GM12878 (cell line): ENCODE measurements around the gene PADI2. TPM values are rescaled to one million over a fixed set of nuclear protein-coding genes. Genes with fewer than 3 reads are reported as not detected.

ENCODE experiments used
- ATAC-seq: fragments of 200-7000 bp; cut with Tn5 transposase; 3 replicates; pipeline ENCODE4 v1.9.1; 2020; ENCODE audit warnings: mild to moderate bottlenecking, moderate library complexity
- BruUV-seq: library from RNA; stranded (reverse); fragments of 400-500 nt; replicated peaks from 2 replicates; lab custom pipeline; 2021; lab: Mats Ljungman, UMichigan
- CTCF ChIA-PET: fragments of 300-600 bp; sonication (Branson Sonifier 250); formaldehyde crosslinking; extraction: SDS; loops from one replicate; lab custom pipeline; 2021; ENCODE audit warnings: inconsistent platforms; lab: Yijun Ruan, JAX
- POLR2A ChIA-PET: fragments of 350-600 bp; formaldehyde crosslinking; extraction: SDS; loops from one replicate; lab custom pipeline; 2021; ENCODE audit warnings: inconsistent platforms; lab: Charles Lee
- RAD21 ChIA-PET: fragments of 300-600 bp; sonication (Branson Sonifier 250); formaldehyde crosslinking; loops from one replicate; lab custom pipeline; 2023; ENCODE audit warnings: antibody characterized with exemption; ENCODE audit not compliant: unreplicated experiment; lab: Charles Lee
- SMC1A ChIA-PET: fragments of 300-600 bp; sonication (Branson Sonifier 250); formaldehyde crosslinking; loops from one replicate; lab custom pipeline; 2023; ENCODE audit not compliant: unreplicated experiment, uncharacterized antibody; lab: Charles Lee
- DNase-seq: peaks from one replicate; pipeline ENCODE4 v3.0.0-alpha.2; 2011; ENCODE audit warnings: low read depth, low spot score
- FAIRE-seq: peaks from 3 replicates; lab custom pipeline; 2011; peaks lifted over from hg19 to GRCh38; lab: Jason Lieb, UNC
- H2AFZ ChIP-seq: 2 replicates; pipeline ENCODE4 v1.6.0; 2011; ENCODE audit warnings: low read depth, low read length, control low read depth; ENCODE audit not compliant: control insufficient read depth
- H3K27ac ChIP-seq: 2 replicates; pipeline ENCODE4 v1.5.1; 2011; ENCODE audit warnings: control low read depth; ENCODE audit not compliant: control insufficient read depth, insufficient read depth
- H3K27me3 ChIP-seq, 2 experiments: replicated peaks in 1 of 2; 2 replicates each; pipeline versions ENCODE4 v1.6.0 to v1.6.1; 2011; ENCODE audit warnings: low read length in 1 of 2; ENCODE audit not compliant: control insufficient read depth in 2 of 2, insufficient read depth in 2 of 2
- H3K36me3 ChIP-seq, 2 experiments: 2 replicates each; pipeline ENCODE4 v1.5.1; 2011; ENCODE audit warnings: low read length in 1 of 2; ENCODE audit not compliant: control insufficient read depth in 2 of 2, insufficient read depth in 2 of 2
- H3K4me1 ChIP-seq: 2 replicates; pipeline ENCODE4 v1.6.1; 2011; ENCODE audit warnings: mild to moderate bottlenecking, low read length, moderate library complexity, mixed read lengths; ENCODE audit not compliant: control insufficient read depth, insufficient read depth
- H3K4me2 ChIP-seq: 2 replicates; pipeline ENCODE4 v1.6.0; 2011; ENCODE audit warnings: control low read depth; ENCODE audit not compliant: control insufficient read depth, insufficient read depth
- H3K4me3 ChIP-seq: fragments of 200-600 bp; sonication (generic); 2 replicates; pipeline ENCODE4 v1.5.1; 2016
- H3K79me2 ChIP-seq: 2 replicates; pipeline ENCODE4 v1.6.0; 2011; ENCODE audit warnings: low read length; ENCODE audit not compliant: control insufficient read depth, insufficient read depth
- H3K9ac ChIP-seq: 2 replicates; pipeline ENCODE4 v1.8.0; 2011; ENCODE audit warnings: low read length, control low read depth, mixed read lengths; ENCODE audit not compliant: control insufficient read depth, insufficient read depth
- H3K9me3 ChIP-seq: replicated peaks from 3 replicates; pipeline ENCODE4 v1.5.1; 2011; ENCODE audit warnings: mild to moderate bottlenecking, low read length; ENCODE audit not compliant: control insufficient read depth, insufficient read depth
- H4K20me1 ChIP-seq: 2 replicates; pipeline ENCODE4 v1.6.0; 2011; ENCODE audit not compliant: control insufficient read depth, insufficient read depth
- CHD1 ChIP-seq: IDR thresholded peaks from 2 replicates; pipeline ENCODE4 v1.6.1; 2012; ENCODE audit warnings: low read depth, low read length, improper control_type of control experiment
- JUND ChIP-seq: IDR thresholded peaks from 2 replicates; pipeline ENCODE4 v1.6.1; 2012; ENCODE audit warnings: low read depth, mild to moderate bottlenecking, low read length, improper control_type of control experiment, moderate library complexity
- MYC ChIP-seq: IDR thresholded peaks from 2 replicates; pipeline ENCODE4 v1.6.1; 2011; ENCODE audit warnings: mild to moderate bottlenecking, low read length, moderate library complexity, inconsistent platforms; ENCODE audit not compliant: insufficient read depth, insufficient replicate concordance, insufficient read length, severe bottlenecking
- POLR2A ChIP-seq: IDR thresholded peaks from 2 replicates; pipeline ENCODE4 v1.6.1; 2011; ENCODE audit warnings: low read depth, mild to moderate bottlenecking, low read length
- SIN3A ChIP-seq: IDR thresholded peaks from 2 replicates; pipeline ENCODE4 v1.6.1; 2012; ENCODE audit warnings: low read depth, low read length, improper control_type of control experiment
- SREBF2 ChIP-seq: IDR thresholded peaks from 2 replicates; pipeline ENCODE4 v1.6.1; 2012; ENCODE audit warnings: mild to moderate bottlenecking, low read length
- WGBS: methylation state at CpG from one replicate; pipeline ENCODE4 v1.1.6; 2016; ENCODE audit warnings: low lambda C conversion rate; ENCODE audit not compliant: insufficient replicate concordance, insufficient coverage; ENCODE audit errors: missing lambda C conversion rate; 5-methylcytosine and 5-hydroxymethylcytosine counted together
- in situ Hi-C: fragments of 300-500 bp; cut with MboI; formaldehyde crosslinking; loops from 9 replicates; pipeline ENCODE4 v1.14.3; 2018; ENCODE audit warnings: mixed read lengths
- intact Hi-C: fragments of 100-400 bp; cut with micrococcal nuclease; formaldehyde crosslinking; loops from one replicate; pipeline ENCODE4 v1.14.2; 2022; ENCODE audit not compliant: unreplicated experiment
- polyA plus RNA-seq, 11 experiments: library from polyadenylated mRNA; depleted of rRNA in 4 of 11; unstranded in 6 of 11; stranded (reverse) in 5 of 11; fragments of >200 nt; fragmentation: Nextera tagmentation in 4 of 11; fragmentation: Illumina TruSeq in 1 of 11; extraction: Ambion mirVana in 4 of 11; extraction: Trizol in 1 of 11; gene quantifications; 1 replicate in 1 of 11; 2 replicates in 10 of 11; pipeline versions ENCODE4 v1.2.1 to v1.2.3, GENCODE V29; 2011 to 2016; ENCODE audit warnings: inconsistent platforms in 2 of 11, missing spikeins in 2 of 11, low read depth in 1 of 11
- total RNA-seq, 4 experiments: library from RNA; depleted of rRNA in 3 of 4; stranded (reverse); fragments of >200 nt in 3 of 4; fragmentation: Illumina TruSeq in 1 of 4; extraction: Trizol in 1 of 4; gene quantifications; 2 replicates each; pipeline versions ENCODE4 v1.2.1 to v1.2.3, GENCODE V29; 2013 to 2021
- TF ChIP-seq, protein P1 (sequence below): fragments of 450-650 bp; IDR thresholded peaks from 2 replicates; pipeline ENCODE4 v1.6.1; 2018; ENCODE audit warnings: borderline replicate concordance, mild to moderate bottlenecking; ENCODE audit not compliant: partially characterized antibody

PADI2 gene
- total and polyA plus RNA-seq, 10 of the 15 experiments (the other 5 are each of a cell fraction or from before 2014, with no cell fraction given): 0.05 to 3.0 (median 0.10) TPM; not detected in 1

DNA sequence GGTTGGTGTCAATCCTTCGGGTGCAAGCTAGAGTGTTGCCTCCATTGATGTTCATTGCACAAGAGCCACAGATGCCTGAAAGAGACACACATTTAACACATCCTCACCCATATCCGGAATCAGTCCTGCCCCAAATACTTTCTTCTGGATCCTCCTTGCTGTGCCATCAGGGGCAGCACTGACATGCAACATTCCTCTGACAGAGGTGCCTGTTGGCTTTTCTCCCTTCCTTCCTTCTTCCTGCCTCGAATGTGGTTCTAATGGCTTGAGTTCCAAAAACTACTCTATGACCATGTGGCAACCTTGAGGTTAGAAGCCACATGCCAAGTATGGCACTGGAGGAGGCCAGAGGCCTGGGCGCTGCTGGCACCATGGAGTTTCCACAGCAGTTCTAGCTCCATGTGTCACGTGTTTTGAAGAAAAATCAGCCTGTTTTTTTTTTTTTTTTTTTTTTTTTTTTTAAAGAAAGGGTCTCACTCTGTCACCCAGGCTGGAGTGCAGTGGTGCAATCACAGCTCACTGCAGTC lies 90.5 kb downstream of the PADI2 start:
- ChIA-PET RAD21 (no interaction called here), POLR2A (interaction anchor here (0.6 to 0.7 kb wide), 2 partner anchors 18 to 716 kb away, joined by 3 to 8 read pairs; no protein-coding TSS in a partner anchor), SMC1A (no interaction called here), CTCF (interaction anchor here (0.6 to 1.1 kb wide), 3 partner anchors 11 to 843 kb away, joined by 3 to 4 read pairs (median 3); no protein-coding TSS in a partner anchor)
- no peak for FAIRE-seq
- 66% methylated on average over 5 of the region's 5 CpGs for WGBS
- BruUV-seq: no TSS peak
- H3K4me3 ChIP-seq: no peak overlapping the region
- in situ Hi-C loops: no loop called here
- H3K4me2 ChIP-seq: no peak overlapping the region
- no peak overlapping the region for H2AFZ ChIP-seq
- H3K36me3 ChIP-seq: peaks cover 19 to 52% of the 10 kb centered on the region in 2 experiments
- no peaks in the 10 kb centered on the region for H3K27me3 ChIP-seq
- ATAC-seq: no peak
- TF ChIP-seq MYC (no peak), SREBF2 (no peak), CHD1 (no peak), POLR2A (no peak), JUND (no peak), SIN3A (no peak)
- TF ChIP-seq, protein P1, sequence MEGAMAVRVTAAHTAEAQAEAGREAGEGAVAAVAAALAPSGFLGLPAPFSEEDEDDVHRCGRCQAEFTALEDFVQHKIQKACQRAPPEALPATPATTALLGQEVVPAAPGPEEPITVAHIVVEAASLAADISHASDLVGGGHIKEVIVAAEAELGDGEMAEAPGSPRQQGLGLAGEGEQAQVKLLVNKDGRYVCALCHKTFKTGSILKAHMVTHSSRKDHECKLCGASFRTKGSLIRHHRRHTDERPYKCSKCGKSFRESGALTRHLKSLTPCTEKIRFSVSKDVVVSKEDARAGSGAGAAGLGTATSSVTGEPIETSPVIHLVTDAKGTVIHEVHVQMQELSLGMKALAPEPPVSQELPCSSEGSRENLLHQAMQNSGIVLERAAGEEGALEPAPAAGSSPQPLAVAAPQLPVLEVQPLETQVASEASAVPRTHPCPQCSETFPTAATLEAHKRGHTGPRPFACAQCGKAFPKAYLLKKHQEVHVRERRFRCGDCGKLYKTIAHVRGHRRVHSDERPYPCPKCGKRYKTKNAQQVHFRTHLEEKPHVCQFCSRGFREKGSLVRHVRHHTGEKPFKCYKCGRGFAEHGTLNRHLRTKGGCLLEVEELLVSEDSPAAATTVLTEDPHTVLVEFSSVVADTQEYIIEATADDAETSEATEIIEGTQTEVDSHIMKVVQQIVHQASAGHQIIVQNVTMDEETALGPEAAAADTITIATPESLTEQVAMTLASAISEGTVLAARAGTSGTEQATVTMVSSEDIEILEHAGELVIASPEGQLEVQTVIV: no peak
- H3K9me3 ChIP-seq: no peaks in the 10 kb centered on the region
- H3K4me1 ChIP-seq: peaks cover 2% of the 10 kb centered on the region
- H3K79me2 ChIP-seq: no peaks in the 10 kb centered on the region
- H4K20me1 ChIP-seq: no peaks in the 10 kb centered on the region
- DNase-seq: no peak
- intact Hi-C loops: no loop called here
- H3K27ac ChIP-seq: no peak overlapping the region
- H3K9ac ChIP-seq: no peak overlapping the region
